HepG2 (cell line): Measurements from ENCODE around the gene KLHL12. TPM values are rescaled to one million over a fixed set of nuclear protein-coding genes. Genes with fewer than 3 reads are reported as not detected.

Source experiments
- CEBPB ChIP-seq: IDR thresholded peaks from 2 replicates; pipeline ENCODE4 v1.6.1; 2011; ENCODE audit warnings: low read depth, low read length, improper control_type of control experiment, borderline replicate concordance
- HNRNPH1 ChIP-seq: fragments of 200-400 bp; formaldehyde crosslinking; optimal IDR thresholded peaks from 2 replicates; pipeline ENCODE3; 2017; ENCODE audit warnings: mild to moderate bottlenecking, low read depth, low read length
- SCMH1 ChIP-seq: sonication (generic); formaldehyde crosslinking; IDR thresholded peaks from 2 replicates; pipeline ENCODE4 v1.9.0; 2021; ENCODE audit warnings: missing genetic modification reagents, mild to moderate bottlenecking, borderline replicate concordance
- SMC3 ChIP-seq: IDR thresholded peaks from 2 replicates; pipeline ENCODE4 v1.6.1; 2011; ENCODE audit warnings: low read length, improper control_type of control experiment
- TCF7 ChIP-seq: sonication (generic); IDR thresholded peaks from 2 replicates; pipeline ENCODE4 v1.6.1; 2016; ENCODE audit warnings: antibody characterized with exemption, low read depth
- YEATS2 ChIP-seq: sonication (generic); formaldehyde crosslinking; IDR thresholded peaks from 2 replicates; pipeline ENCODE4 v1.4.0; 2020; ENCODE audit warnings: missing genetic modification reagents, borderline replicate concordance
- ZNF484 ChIP-seq: sonication (generic); formaldehyde crosslinking; IDR thresholded peaks from 2 replicates; pipeline ENCODE4 v1.5.1; 2020; ENCODE audit warnings: mild to moderate bottlenecking, low read depth, missing genetic modification reagents, borderline replicate concordance
- ZNF781 ChIP-seq: sonication (generic); formaldehyde crosslinking; IDR thresholded peaks from 2 replicates; pipeline ENCODE4 v1.5.1; 2020; ENCODE audit warnings: borderline replicate concordance, mild to moderate bottlenecking, missing genetic modification reagents; ENCODE audit errors: not compliant biosample characterization
- ZNF878 ChIP-seq: sonication (generic); formaldehyde crosslinking; IDR thresholded peaks from 2 replicates; pipeline ENCODE4 v1.8.1; 2023; ENCODE audit warnings: mild to moderate bottlenecking, missing genetic modification reagents, moderate library complexity
- ZSCAN12 ChIP-seq: sonication (generic); formaldehyde crosslinking; IDR thresholded peaks from 2 replicates; pipeline ENCODE4 v1.9.0; 2021; ENCODE audit warnings: mild to moderate bottlenecking, missing genetic modification reagents
- polyA plus RNA-seq, 8 experiments: library from polyadenylated mRNA; depleted of rRNA in 3 of 8; stranded (reverse) in 7 of 8; unstranded in 1 of 8; fragments of >200 nt; fragmentation: Illumina TruSeq in 4 of 8; extraction: Trizol in 4 of 8; gene quantifications; 2 replicates each; pipeline versions ENCODE4 v1.2.1 to v1.2.3, GENCODE V29; 2011 to 2016; ENCODE audit warnings: low read depth in 4 of 8, missing spikeins in 1 of 8, mixed read lengths in 1 of 8; ENCODE audit not compliant: insufficient read depth in 1 of 8
- total RNA-seq, 5 experiments: library from RNA; depleted of rRNA; stranded (reverse); fragments of >200 nt; fragmentation: Illumina TruSeq; extraction: Trizol; gene quantifications; 2 replicates each; pipeline ENCODE4 v1.2.3, GENCODE V29; 2016; ENCODE audit warnings: low read depth in 1 of 5
- TF ChIP-seq, protein P1 (sequence below): sonication (generic); formaldehyde crosslinking; IDR thresholded peaks from 2 replicates; pipeline ENCODE4 v1.5.1; 2020; ENCODE audit warnings: missing genetic modification reagents, mild to moderate bottlenecking, borderline replicate concordance
- TF ChIP-seq, protein P2 (sequence below): sonication (generic); formaldehyde crosslinking; IDR thresholded peaks from 2 replicates; pipeline ENCODE4 v1.4.0; 2020; ENCODE audit warnings: missing genetic modification reagents, borderline replicate concordance
- TF ChIP-seq, protein P3 (sequence below), 2 experiments: sonication (generic) in 1 of 2; formaldehyde crosslinking in 1 of 2; IDR thresholded peaks; 2 replicates each; pipeline versions ENCODE4 v1.6.1 to v1.9.0; 2014 to 2022; ENCODE audit warnings: antibody characterized with exemption in 1 of 2, borderline replicate concordance in 1 of 2, inconsistent platforms in 1 of 2, low read depth in 1 of 2, missing genetic modification reagents in 1 of 2

Gene KLHL12
- total and polyA plus RNA-seq, 2 of the 13 experiments (the other 11 are each of a cell fraction or from before 2014, with no cell fraction given), result 19.2 to 25.2 TPM

DNA sequence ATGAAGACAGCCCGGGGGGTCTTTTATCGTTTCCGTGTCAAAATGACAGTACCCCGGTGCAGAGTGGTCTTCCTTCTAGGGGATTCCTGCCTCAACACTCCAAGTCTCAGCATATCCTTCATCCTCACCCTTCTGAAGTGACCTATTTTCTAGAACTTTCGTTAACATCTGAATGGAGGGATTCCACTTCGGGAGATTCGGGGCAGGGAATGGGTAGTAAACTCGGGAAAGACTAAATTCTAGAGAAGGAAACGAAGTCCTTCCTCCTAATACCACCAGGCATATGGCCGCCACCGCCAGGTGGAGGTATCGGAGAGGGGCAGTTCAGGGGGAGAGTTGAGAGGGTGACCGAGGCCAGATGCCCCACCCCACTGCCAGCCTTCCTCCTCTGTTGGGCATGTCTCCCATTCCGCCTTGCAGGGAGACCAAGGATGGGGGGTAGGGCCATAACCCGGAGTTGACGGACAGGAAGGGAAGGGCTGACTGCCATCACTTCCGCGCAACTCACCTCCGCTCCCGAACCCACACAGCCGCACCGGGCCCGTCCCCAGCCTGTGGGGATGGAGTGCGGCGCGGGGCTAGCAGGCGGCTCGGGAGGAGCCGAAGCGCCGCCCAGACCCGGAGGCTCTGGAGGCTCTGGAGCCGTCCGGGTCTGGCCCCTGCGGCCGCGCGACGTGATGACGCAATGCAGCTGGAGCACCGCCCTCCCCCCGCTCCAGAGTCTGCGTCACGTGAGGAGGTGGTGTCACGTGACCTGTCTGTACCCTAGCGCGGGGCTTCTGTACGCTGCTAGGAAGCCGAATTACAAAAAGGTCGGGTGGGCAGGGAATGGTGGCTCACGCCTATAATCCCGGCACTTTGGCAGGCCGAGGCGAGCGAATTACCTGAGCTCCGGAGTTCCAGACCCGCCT lies at the start of gene KLHL12 (continued):
- TF ChIP-seq, protein P1, sequence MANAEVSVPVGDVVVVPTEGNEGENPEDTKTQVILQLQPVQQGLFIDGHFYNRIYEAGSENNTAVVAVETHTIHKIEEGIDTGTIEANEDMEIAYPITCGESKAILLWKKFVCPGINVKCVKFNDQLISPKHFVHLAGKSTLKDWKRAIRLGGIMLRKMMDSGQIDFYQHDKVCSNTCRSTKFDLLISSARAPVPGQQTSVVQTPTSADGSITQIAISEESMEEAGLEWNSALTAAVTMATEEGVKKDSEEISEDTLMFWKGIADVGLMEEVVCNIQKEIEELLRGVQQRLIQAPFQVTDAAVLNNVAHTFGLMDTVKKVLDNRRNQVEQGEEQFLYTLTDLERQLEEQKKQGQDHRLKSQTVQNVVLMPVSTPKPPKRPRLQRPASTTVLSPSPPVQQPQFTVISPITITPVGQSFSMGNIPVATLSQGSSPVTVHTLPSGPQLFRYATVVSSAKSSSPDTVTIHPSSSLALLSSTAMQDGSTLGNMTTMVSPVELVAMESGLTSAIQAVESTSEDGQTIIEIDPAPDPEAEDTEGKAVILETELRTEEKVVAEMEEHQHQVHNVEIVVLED (CRISPR knock-in tag), result peak; percentile 96
- TF ChIP-seq TCF7 (no peak), ZNF781 (CRISPR knock-in tag) (no peak), SCMH1 (CRISPR knock-in tag) (no peak), ZSCAN12 (CRISPR knock-in tag) (no peak), ZNF878 (peak; percentile 79; the same call in 1 of the 2 replicates), SMC3 (peak; percentile 42), ZNF484 (no peak), HNRNPH1 (peak; percentile 68), YEATS2 (CRISPR knock-in tag) (peak; percentile 95), CEBPB (peak; percentile 99)
- TF ChIP-seq, protein P2, sequence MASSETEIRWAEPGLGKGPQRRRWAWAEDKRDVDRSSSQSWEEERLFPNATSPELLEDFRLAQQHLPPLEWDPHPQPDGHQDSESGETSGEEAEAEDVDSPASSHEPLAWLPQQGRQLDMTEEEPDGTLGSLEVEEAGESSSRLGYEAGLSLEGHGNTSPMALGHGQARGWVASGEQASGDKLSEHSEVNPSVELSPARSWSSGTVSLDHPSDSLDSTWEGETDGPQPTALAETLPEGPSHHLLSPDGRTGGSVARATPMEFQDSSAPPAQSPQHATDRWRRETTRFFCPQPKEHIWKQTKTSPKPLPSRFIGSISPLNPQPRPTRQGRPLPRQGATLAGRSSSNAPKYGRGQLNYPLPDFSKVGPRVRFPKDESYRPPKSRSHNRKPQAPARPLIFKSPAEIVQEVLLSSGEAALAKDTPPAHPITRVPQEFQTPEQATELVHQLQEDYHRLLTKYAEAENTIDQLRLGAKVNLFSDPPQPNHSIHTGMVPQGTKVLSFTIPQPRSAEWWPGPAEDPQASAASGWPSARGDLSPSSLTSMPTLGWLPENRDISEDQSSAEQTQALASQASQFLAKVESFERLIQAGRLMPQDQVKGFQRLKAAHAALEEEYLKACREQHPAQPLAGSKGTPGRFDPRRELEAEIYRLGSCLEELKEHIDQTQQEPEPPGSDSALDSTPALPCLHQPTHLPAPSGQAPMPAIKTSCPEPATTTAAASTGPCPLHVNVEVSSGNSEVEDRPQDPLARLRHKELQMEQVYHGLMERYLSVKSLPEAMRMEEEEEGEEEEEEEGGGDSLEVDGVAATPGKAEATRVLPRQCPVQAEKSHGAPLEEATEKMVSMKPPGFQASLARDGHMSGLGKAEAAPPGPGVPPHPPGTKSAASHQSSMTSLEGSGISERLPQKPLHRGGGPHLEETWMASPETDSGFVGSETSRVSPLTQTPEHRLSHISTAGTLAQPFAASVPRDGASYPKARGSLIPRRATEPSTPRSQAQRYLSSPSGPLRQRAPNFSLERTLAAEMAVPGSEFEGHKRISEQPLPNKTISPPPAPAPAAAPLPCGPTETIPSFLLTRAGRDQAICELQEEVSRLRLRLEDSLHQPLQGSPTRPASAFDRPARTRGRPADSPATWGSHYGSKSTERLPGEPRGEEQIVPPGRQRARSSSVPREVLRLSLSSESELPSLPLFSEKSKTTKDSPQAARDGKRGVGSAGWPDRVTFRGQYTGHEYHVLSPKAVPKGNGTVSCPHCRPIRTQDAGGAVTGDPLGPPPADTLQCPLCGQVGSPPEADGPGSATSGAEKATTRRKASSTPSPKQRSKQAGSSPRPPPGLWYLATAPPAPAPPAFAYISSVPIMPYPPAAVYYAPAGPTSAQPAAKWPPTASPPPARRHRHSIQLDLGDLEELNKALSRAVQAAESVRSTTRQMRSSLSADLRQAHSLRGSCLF (CRISPR knock-in tag), result no peak
- TF ChIP-seq, protein P3, sequence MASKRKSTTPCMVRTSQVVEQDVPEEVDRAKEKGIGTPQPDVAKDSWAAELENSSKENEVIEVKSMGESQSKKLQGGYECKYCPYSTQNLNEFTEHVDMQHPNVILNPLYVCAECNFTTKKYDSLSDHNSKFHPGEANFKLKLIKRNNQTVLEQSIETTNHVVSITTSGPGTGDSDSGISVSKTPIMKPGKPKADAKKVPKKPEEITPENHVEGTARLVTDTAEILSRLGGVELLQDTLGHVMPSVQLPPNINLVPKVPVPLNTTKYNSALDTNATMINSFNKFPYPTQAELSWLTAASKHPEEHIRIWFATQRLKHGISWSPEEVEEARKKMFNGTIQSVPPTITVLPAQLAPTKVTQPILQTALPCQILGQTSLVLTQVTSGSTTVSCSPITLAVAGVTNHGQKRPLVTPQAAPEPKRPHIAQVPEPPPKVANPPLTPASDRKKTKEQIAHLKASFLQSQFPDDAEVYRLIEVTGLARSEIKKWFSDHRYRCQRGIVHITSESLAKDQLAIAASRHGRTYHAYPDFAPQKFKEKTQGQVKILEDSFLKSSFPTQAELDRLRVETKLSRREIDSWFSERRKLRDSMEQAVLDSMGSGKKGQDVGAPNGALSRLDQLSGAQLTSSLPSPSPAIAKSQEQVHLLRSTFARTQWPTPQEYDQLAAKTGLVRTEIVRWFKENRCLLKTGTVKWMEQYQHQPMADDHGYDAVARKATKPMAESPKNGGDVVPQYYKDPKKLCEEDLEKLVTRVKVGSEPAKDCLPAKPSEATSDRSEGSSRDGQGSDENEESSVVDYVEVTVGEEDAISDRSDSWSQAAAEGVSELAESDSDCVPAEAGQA (IDR thresholded peaks at IDR 0.05; ENCODE audit: low read depth), result peak; percentile 83
- TF ChIP-seq, protein P3 (CRISPR knock-in tag; IDR thresholded peaks at IDR 0.05; ENCODE audit: borderline replicate concordance), result 0 out of 2 replicates have a peak, but pooled peaks have one; percentile 33
